Nucleus accumbens (tissue), 56 donors: Measurements from ENCODE around the gene MYL6.
A peak's percentile ranks its signal among the peaks of the same experiment; 100 is the strongest.

Experiments used
- DNase-seq, 56 donors: peaks; one replicate each; lab custom pipeline; 2025; lab: John Stamatoyannopoulos, UW

The MYL6 gene

DNA sequence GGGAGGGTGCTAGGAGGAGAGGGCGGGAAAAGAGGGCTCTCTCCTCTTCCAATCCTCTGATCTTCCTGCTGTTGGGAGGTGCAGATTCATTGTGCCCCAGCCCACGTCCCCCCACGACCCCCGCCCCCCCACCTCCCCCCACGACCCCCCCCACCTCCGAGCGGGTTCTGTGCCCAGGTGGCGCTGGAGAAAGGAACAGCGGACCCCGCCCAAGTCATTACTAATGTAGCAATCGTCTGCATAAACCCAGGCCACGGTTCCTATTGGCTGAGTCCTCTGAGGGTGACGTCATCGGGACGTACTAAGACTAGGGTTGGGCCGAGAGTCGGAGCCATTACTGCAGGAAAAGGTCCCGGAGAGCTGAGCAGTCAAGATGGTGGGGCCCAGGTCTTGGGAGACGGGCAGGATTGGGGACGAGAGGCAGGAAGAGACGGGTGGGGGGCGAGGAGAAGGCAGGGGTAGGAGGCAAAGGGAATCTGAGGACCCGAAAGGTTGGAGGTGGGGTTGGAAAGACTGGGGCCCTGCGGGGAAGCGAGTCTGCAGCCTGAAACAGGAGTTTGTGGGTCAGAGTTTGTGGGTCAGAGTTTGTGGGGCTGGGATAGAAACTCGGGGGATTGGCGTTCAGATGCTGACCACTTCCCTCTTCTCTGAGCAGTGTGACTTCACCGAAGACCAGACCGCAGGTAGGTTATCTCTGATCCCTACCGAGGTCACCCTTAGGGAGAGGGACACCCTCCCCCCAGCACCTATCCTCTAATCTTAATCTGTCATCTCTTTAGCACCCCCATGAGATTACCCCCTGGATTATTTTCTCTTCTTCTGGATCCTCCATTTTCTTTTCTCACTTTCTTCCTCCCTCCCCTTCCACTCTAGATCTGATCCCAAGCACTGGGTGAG lies at the start of gene MYL6:
Gene MYL6, plus strand, starts transcription at position 331 of the 897 bp plus-strand sequence. Its CDS starts 43 bp downstream, at position 374.
- peak; percentile 58 to 99 (median 93) for DNase-seq

DNA sequence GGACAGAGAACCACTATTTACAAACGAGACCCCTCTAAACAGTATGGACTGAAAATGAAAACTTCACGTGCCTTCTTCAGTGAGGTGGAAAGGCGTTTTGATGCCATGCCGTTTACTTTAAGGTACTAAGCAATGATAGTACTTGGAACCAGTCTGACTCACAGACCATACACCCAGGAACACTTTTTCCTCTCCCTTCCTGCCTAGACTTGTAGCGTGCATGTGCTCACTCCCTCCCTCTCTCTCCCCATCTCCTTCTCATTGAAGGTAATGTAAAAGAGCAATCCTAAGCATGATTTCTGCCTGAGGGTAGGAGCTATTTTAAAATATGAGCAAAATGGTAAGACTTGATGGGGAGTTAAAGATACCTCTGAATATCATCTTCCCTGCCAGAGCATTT lies 47.6 kb upstream of the MYL6 start:
- DNase-seq: no peak

DNA sequence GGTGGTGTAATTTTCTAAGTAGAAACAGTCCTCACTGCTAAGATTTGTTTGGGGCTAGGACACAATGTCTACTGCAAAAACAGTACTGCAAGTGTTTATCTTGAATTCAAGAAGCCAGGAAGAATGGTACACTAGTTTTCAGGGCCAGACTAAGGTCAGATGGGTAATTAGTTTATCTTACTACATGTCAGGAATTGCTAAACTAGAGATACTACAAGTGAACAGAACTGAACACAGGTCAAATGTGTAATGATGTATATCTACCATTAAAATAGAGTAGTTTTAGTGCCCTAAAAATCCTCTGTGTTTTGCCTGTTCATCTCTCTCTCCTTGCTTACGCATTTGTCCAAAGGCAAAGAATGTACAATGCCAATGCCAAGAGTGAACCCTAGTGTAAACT lies 44.1 kb upstream of the MYL6 start:
- no peak for DNase-seq

DNA sequence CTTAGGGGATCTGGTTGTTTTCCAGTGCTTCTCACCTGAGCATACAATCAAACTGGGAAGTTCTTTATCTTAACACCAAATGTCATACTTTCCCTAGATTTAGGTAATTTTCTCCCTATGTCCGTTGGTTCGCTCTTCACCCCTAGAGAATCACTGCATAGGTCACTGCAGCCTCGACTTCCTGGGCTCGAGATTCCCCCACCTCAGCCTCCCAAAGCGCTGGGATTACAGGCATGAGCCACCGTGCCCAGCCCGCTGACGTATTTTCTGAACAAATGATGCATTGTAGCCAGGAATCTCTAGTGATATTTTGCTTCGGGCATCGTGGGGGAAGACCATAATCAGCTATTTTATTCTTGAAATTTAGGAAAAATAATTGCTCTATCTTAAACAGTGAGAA lies 42.8 kb upstream of the MYL6 start:
- peak in 9 of 56 donors; percentile 1 to 15 (median 3) for DNase-seq

DNA sequence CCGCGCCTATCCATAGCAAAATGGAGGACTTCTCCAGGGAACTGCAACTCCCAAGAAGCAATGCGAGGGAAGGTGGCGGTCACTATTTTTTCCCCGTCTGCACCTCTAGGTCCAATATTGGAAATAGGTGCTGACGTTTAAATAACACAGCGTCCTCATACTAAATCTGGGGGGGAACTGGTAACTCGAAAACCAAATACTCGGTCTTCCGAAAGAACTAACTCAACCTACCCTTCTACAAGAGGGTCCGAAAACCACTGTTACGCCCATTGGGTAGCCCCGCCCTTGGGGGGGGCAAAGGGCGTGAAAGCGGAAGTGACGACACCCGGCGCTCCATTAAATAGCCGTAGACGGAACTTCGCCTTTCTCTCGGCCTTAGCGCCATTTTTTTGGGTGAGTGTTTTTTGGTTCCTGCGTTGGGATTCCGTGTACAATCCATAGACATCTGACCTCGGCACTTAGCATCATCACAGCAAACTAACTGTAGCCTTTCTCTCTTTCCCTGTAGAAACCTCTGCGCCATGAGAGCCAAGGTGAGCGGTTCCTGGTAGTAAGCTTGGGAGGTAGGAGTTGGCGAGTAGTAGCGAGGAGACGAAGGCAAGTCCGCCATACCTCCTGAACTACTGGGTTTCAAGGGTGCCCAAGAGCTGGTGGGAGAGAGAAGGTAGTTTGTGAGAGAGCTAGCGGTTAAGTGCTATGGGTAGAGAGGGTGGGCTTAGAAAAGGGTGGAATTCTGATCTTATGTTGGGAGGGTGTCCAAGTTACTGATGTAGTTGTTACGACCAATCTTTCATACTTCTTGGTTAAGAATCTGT lies 41.7 kb upstream of the MYL6 start, which contains the start of gene RPL41:
Gene RPL41, plus strand, starts transcription at position 367 of the 815 bp plus-strand sequence.
- peak; percentile 30 to 96 (median 88) for DNase-seq

DNA sequence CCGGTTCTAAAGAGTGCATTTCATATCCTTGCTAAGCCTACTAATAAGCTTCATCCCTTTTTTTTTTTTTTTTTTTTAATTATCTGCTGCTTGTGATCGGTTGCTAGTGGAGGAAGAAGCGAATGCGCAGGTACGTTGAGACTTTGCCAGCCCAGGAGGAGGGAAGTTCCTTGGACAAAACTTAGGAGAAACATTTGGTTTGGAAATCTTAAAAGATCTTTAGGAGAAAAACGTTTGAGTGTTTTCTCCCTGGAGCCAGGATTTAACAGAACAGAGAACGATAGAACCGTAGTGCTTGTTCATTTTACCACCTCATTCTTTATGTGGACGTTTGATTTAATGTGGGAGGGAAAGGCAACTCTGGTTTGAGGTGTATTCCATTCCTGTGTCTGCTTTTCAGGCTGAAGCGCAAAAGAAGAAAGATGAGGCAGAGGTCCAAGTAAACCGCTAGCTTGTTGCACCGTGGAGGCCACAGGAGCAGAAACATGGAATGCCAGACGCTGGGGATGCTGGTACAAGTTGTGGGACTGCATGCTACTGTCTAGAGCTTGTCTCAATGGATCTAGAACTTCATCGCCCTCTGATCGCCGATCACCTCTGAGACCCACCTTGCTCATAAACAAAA lies 41.0 kb upstream of the MYL6 start:
- DNase-seq: peak in 1 of 56 donors; percentile 5

DNA sequence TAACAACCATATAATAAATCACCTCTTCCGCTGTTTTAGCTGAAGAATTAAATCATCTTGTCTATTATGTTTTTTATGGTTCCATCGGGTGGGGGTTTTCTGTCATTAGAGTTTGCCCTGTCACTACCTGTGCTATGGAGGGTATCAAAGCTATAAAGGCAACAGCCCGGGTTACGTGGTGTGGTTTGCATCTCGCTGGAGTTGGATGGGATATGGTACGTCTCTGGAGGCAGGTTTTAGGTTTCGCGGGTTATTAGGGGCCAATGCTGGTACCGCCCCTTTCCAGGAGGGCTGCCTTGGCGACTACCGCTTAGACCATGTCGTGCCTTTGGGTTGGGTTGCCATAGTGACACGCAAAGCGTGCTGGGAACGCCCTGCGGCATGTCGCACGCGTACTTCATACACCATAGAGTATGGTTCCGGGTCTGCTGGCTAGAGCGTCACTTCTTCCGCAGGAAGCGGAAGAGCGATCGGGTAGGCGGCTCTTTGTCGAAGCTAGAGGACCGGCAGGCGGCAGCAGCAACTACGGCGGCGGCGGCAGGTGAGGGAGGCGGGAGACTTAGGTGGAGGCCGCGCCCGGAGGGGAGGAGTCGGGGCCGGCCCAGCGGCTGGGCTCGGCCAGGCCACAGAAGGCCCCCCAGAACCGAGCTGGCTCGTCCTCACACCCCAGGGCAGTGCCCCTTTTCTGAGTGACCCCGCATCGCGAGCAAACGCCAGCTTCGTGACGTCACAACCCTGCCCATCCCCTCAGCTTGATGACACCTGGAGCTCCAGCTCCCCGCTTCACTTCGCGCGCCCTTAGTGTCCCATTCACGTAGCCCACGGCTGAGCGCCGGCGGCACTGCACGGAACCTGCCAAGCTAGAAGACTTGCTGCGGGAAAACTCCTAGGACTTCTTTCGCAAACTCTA lies 40.1 kb upstream of the MYL6 start, which contains the start of gene ZC3H10:
Gene ZC3H10, plus strand, starts transcription at position 489 of the 910 bp plus-strand sequence. CDS start 2,297 bp downstream, outside the sequence.
- DNase-seq: peak; percentile 72 to 98 (median 95)

DNA sequence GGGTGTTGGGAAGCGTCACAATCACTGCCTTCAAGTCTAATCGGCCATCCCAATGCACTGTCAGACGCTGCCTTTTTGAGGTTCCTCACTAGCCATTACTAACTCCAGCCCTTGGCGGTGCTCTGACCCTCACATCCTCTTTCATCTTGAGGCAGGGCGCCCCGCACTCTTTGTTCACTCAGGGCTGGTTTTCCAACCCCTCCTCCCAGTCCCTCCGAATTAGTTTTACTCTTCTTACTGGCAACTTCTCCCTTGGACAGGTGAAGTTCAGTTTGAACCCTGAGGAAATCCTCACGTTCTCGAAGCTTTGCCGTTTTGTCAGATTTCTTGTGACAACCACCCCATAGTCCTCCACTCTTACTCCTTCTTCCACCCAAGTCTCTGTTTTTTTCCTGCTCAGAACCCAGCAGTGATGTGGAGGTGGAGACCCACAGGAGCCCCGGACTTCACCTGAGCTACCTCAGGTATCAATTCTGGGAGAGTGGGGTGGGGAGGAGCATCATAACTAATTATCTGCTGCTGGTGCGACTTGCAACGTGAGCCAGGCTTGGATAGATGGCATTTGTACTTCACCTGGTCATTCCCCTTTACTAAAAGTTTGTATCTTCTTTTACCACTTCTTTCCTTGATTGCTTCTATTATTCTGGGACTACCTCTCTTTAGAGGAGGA lies 39.3 kb upstream of the MYL6 start:
- no peak for DNase-seq

DNA sequence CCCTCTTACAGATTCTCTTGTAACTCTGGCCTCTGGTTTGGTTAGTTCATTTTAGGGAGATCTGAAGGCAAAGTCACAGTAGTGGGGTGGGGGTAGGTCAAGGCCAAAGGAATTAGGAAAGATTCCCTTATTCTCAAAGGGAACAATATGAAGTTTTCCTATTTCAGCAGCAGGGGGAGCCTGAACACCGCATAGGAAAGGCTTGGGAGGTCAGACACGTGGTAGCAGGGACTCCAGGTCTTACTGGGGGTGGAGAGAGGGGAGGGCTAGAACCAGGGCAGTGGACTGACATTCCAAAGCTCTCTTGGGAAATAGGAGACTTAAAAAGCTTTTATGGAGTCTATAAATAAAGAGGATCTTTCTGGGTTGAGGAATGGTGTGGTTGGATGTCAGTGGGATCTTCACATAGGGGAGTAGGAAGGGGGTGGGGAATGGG lies 38.8 kb upstream of the MYL6 start:
- DNase-seq: peak in 43 of 56 donors; percentile 2 to 69 (median 30)

DNA sequence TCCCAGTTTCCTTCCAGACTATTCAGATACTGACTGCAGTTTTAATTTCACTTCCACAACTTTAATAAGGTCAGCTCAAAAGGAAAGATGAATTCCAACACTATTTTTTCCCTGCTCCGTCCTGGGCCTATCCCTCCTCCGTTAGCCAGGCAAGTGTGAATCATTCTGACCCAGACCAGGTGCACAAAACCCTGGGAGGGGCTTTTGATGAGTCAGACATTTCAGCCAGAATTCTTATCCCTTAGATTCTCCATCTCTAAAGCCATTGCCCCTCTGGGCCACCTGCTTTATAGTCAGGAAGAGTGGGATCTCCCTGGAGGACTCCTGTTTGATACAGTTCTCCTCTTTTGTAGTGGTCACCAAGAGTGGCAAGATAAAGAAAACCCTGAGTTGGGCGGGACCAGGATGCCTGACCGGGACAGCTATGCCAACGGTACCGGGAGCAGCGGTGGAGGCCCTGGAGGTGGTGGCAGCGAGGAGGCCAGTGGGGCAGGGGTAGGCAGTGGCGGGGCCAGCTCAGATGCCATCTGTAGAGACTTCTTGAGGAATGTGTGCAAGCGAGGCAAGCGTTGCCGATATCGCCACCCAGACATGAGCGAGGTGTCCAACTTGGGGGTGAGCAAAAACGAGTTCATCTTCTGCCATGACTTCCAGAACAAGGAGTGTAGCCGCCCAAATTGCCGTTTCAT lies 37.9 kb upstream of the MYL6 start:
- no peak for DNase-seq

DNA sequence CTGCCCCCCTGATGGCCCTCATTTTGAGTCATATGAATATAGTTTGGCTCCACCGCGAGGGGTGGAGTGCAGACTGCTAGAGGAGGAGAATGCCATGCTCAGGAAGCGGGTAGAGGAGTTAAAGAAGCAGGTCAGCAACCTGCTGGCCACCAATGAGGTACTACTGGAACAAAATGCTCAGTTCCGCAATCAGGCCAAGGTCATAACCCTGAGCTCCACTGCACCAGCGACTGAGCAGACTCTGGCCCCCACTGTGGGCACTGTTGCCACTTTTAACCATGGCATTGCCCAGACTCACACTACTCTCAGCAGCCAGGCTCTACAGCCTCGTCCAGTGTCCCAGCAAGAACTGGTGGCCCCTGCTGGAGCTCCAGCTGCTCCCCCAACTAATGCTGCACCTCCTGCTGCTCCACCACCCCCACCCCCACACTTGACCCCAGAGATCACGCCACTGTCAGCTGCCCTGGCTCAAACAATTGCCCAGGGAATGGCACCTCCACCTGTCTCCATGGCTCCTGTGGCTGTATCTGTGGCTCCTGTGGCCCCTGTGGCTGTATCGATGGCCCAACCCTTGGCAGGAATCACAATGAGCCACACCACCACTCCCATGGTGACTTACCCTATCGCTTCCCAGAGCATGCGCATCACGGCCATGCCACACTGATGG lies 36.8 kb upstream of the MYL6 start:
- DNase-seq: no peak

DNA sequence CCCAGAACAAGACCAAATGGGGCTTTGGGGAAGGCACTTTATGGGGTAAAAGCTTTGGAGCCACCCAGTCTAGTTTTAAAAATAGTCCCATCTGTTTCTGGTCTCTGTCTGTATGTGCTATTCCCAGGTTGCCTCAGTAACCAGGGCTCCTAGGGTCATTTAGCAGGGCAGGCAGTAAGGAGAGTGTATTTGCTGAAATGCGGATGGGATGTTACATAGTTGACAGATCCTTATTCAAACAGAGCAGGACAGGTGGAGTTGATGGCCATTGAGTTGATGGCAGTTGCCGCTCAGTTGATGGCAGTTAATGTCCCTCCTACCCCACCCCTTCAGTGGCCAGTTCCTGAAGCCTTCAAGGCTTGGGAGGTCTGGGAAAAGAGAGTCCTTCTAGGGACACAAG lies 35.5 kb upstream of the MYL6 start:
- no peak for DNase-seq

DNA sequence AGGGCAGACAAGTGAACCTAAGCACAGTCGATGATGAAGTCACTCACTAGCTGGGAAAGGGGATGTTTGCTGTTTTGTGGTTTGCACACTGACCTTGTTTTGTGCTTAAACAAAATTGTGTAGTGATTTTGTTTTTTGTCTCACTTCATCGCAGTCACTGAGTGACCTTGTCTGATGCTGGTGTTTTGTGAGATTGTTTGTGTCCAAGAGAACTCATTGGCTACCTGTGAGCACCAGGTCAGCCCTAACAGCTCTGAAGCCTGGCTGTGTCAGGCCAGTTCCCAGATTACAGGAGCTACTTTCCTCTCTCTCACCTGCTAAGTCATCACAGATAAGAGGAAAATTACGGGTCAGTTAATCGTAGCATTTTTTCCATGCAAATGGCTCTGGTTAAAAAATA lies 34.0 kb upstream of the MYL6 start:
- no peak for DNase-seq

DNA sequence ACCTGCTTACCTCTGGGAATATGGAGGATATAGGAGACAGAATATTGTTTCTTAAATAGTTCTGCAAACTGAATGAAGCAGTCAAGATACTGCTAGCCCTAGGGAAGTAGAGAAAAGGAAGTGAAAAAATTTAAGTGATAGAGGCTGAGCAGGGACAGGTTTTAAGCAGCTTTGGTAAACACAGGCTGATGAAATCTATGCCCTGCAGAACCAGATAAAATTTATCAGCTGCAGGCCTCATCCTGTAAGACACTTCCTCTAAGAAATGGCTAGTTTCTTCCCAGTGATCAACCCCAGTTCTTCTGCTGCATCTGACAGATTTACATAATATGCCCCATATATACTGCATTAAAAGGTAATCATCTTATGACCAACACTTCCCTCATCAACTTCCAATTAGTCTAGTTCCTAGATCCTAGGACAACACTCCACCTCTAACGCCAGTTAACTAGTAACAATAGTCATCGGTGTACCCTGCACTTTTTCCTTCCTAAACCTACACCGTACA lies 31.4 kb upstream of the MYL6 start:
- DNase-seq: no peak

DNA sequence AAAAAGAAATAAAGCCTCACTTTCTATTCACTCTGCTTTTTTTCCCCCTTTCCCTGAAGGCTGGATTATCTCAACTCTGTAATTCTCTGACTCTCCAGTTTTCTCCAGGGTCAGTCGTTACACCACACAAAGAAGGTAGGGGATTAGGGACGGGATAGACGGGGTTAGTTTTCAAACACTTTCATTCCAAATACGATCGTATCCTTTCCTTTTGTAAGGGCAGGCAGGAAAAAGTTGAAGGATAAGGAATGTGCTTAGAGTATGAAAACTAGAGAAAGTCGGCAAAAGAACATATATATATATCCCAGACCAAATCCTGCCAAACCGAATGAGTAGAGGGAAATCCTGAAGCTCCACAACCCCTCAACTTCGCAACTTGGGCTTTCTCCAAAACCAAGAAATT lies 30.7 kb upstream of the MYL6 start:
- no peak for DNase-seq

DNA sequence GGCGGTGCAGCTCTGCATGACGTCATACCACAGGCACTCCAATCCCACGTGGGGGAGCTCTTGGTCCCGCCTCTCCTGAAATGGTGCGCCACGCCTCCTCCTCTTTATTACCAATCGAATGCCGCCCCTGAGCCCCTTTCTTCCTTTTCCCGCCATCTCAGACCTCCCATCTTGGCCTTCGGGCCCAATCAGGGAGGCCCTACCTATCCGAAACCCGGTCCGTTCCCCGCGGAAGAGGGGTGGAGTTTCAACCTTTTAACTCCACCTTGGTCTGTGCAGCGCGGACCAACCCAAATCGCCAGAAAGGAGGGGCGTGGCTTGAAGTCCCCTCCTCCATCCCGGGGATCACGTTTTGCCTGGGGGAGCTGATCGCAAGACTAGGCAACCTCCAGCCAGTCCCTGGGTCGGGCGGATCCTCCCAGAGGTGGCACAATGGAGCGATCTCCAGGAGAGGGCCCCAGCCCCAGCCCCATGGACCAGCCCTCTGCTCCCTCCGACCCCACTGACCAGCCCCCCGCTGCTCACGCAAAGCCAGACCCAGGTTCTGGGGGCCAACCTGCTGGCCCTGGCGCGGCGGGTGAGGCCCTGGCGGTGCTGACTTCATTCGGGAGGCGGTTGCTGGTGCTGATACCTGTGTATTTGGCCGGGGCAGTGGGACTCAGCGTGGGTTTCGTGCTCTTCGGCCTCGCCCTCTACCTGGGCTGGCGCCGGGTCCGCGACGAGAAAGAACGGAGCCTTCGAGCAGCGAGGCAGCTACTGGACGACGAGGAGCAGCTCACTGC lies 30.1 kb upstream of the MYL6 start, which contains the start of gene ESYT1:
Gene ESYT1, plus strand, starts transcription at position 380 of the 782 bp plus-strand sequence. Its CDS starts 53 bp downstream, at position 433.
- peak; percentile 71 to 98 (median 94) for DNase-seq
